MM.1S (cell line): ENCODE data around the gene MAPK7.

ENCODE experiments used
- CTCF ChIP-seq: fragments of 300-600 bp; sonication (generic); IDR thresholded peaks from 2 replicates; pipeline ENCODE4 v1.5.1; 2016; ENCODE audit warnings: antibody characterized with exemption, low read length, mixed read lengths
- EZH2 ChIP-seq: fragments of 300-600 bp; sonication (generic); optimal IDR thresholded peaks from 2 replicates; pipeline ENCODE3; 2017; ENCODE audit warnings: low read depth, mild to moderate bottlenecking, antibody characterized with exemption, low read length, mixed read lengths
- EZH2phosphoT487 ChIP-seq: fragments of 300-600 bp; sonication (generic); IDR thresholded peaks from 2 replicates; pipeline ENCODE4 v1.6.1; 2018; ENCODE audit warnings: antibody characterized with exemption, low read length

GRCh38 chr17:19376811-19377210 lies 1.5 kb upstream of the MAPK7 start:
- TF ChIP-seq CTCF (no peak), EZH2phosphoT487 (no peak), EZH2 (no peak)
